Measurements from ENCODE around the gene HACD2.

- TF ChIP-seq BHLHE40 (IDR thresholded peaks at IDR 0.05; ENCODE audit: borderline replicate concordance in 1 of 2, low read depth in 2 of 2, low read length in 1 of 2): no peak
- no peak for TF ChIP-seq CTCF (IDR thresholded peaks at IDR 0.05 in 2 of 3, conservative IDR thresholded peaks at IDR 0.05 in 1 of 3; ENCODE audit: control insufficient read depth in 2 of 3, extremely low read depth in 1 of 3, insufficient read depth in 1 of 3, low read depth in 3 of 3, low read length in 3 of 3)
- TF ChIP-seq JUND (IDR thresholded peaks at IDR 0.05; ENCODE audit: low read depth, low read length): no peak
Observed at GRCh38 chr3:123527046-123527445, 57.8 kb downstream of the HACD2 start.
